Ishikawa (cell line): Measurements from ENCODE around the gene GDF10.

ENCODE experiments used
- CEBPB ChIP-seq: IDR thresholded peaks from 2 replicates; pipeline ENCODE4 v1.6.1; 2012
- CREB1 ChIP-seq: IDR thresholded peaks from 2 replicates; pipeline ENCODE4 v1.6.1; 2012; ENCODE audit warnings: low read depth
- EGR1 ChIP-seq: IDR thresholded peaks from 2 replicates; pipeline ENCODE4 v1.6.1; 2012
- EP300 ChIP-seq: IDR thresholded peaks from 2 replicates; pipeline ENCODE4 v1.6.1; 2012; ENCODE audit warnings: borderline replicate concordance
- FOXM1 ChIP-seq: IDR thresholded peaks from 2 replicates; pipeline ENCODE4 v1.6.1; 2012; ENCODE audit warnings: low read depth, borderline replicate concordance
- MAX ChIP-seq: IDR thresholded peaks from 2 replicates; pipeline ENCODE4 v1.6.1; 2012
- NFIC ChIP-seq: IDR thresholded peaks from 2 replicates; pipeline ENCODE4 v1.6.1; 2012
- RAD21 ChIP-seq: IDR thresholded peaks from 2 replicates; pipeline ENCODE4 v1.6.1; 2012; ENCODE audit warnings: low read depth
- REST ChIP-seq: IDR thresholded peaks from 2 replicates; pipeline ENCODE4 v1.6.1; 2012; ENCODE audit warnings: low read depth, mild to moderate bottlenecking
- TAF1 ChIP-seq: IDR thresholded peaks from 2 replicates; pipeline ENCODE4 v1.6.1; 2012; ENCODE audit warnings: low read depth, mild to moderate bottlenecking
- TCF12 ChIP-seq: IDR thresholded peaks from 2 replicates; pipeline ENCODE4 v1.6.1; 2012; ENCODE audit warnings: low read depth
- TEAD4 ChIP-seq: IDR thresholded peaks from 2 replicates; pipeline ENCODE4 v1.6.1; 2012
- USF1 ChIP-seq: IDR thresholded peaks from 2 replicates; pipeline ENCODE4 v1.6.1; 2012
- YY1 ChIP-seq: IDR thresholded peaks from 2 replicates; pipeline ENCODE4 v1.6.1; 2012; ENCODE audit warnings: low read depth
- ZBTB7A ChIP-seq: IDR thresholded peaks from 2 replicates; pipeline ENCODE4 v1.6.1; 2012; ENCODE audit warnings: low read depth

The GDF10 gene

GRCh38 chr10:47349941-47350371 lies 50.0 kb downstream of the GDF10 start:
- TF ChIP-seq CREB1, result no peak
- no peak for TF ChIP-seq FOXM1
- no peak for TF ChIP-seq REST

- TF ChIP-seq TAF1 (no peak), TEAD4 (no peak), RAD21 (no peak), EGR1 (no peak), CEBPB (no peak), USF1 (no peak), TCF12 (no peak), YY1 (no peak), MAX (no peak), FOXM1 (no peak), NFIC (no peak), ZBTB7A (no peak), CREB1 (no peak), EP300 (no peak), REST (no peak)
Observed at GRCh38 chr10:47350671-47351640, 51.0 kb downstream of the GDF10 start.

GRCh38 chr10:47351899-47352815 lies 52.2 kb downstream of the GDF10 start:
- TF ChIP-seq NFIC, result no peak
- TF ChIP-seq ZBTB7A, result no peak
- TF ChIP-seq EGR1, result no peak
- no peak for TF ChIP-seq EP300
- TF ChIP-seq CREB1, result no peak
- no peak for TF ChIP-seq USF1
- TF ChIP-seq REST, result no peak
- TF ChIP-seq YY1, result no peak
- TF ChIP-seq TCF12, result no peak
- no peak for TF ChIP-seq FOXM1
- no peak for TF ChIP-seq TAF1
- no peak for TF ChIP-seq TEAD4

GRCh38 chr10:47353351-47353750 lies 53.4 kb downstream of the GDF10 start:
- TF ChIP-seq FOXM1, result no peak
- no peak for TF ChIP-seq CREB1
- TF ChIP-seq TCF12, result no peak
- no peak for TF ChIP-seq NFIC
- TF ChIP-seq EP300, result no peak
- no peak for TF ChIP-seq TAF1
- no peak for TF ChIP-seq RAD21
- no peak for TF ChIP-seq REST
- no peak for TF ChIP-seq CEBPB
- no peak for TF ChIP-seq MAX
- TF ChIP-seq USF1, result no peak
- no peak for TF ChIP-seq ZBTB7A
- no peak for TF ChIP-seq TEAD4
